Stimulated activated CD4-positive, alpha-beta T cell treated with anti-CD3 and anti-CD28 coated beads, Interleukin-4, amount 100 ng/mL, for 4 hours (primary cell): Measurements from ENCODE around the gene SPOCK2.

Source experiments
- DNase-seq, 2 experiments: peaks; one replicate each; pipeline ENCODE4 v3.0.0-alpha.2; 2020

SPOCK2 gene

GRCh38 chr10:72026278-72027111 is 61.9 kb downstream of the SPOCK2 start:
- DNase-seq: no peak

GRCh38 chr10:72025832-72026231 is 62.5 kb downstream of the SPOCK2 start:
- DNase-seq: no peak

DNA sequence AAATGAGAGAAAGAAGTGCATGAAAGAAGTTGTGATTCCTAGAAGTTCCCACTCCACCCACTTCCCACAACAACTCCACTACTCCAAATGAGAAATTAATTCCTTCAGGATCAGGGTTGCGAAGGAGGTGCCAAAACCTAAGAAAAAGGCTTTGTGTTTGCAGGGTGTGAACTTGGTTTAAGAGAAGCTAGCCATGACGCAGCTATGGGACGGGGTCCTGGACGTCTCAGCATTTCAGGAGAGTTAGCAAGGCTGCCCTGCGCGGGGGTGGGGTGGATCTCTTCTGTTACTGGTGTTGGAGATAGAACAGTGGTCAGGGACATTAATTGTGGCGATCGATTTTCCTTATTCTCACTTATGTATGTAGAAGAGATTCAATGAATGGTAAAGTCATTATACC is 63.0 kb downstream of the SPOCK2 start:
- no peak for DNase-seq

DNA sequence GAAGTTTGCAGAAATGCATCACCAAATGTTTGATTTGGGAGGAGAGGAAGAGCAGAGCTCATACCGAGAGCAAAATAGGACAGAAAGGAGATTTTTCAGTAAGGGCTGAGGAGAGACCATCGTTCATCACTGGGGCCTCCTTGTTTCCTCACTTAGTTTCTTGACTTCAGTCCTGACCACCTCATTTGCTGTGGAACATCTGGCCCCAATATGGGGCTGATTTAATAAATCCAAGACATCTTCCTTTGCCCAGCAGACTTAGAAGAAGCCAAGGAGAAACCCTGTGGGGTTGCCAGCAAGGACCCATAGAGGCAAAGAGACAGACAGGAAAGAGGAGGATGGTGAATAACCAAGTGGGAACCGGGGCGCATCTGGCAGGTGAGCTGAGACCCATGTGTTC is 63.8 kb downstream of the SPOCK2 start:
- DNase-seq: no peak

- no peak for DNase-seq
Observed at GRCh38 chr10:72022228-72022627, 66.1 kb downstream of the SPOCK2 start.

- DNase-seq: no peak
Observed at GRCh38 chr10:72020914-72021809, 67.2 kb downstream of the SPOCK2 start.

DNA sequence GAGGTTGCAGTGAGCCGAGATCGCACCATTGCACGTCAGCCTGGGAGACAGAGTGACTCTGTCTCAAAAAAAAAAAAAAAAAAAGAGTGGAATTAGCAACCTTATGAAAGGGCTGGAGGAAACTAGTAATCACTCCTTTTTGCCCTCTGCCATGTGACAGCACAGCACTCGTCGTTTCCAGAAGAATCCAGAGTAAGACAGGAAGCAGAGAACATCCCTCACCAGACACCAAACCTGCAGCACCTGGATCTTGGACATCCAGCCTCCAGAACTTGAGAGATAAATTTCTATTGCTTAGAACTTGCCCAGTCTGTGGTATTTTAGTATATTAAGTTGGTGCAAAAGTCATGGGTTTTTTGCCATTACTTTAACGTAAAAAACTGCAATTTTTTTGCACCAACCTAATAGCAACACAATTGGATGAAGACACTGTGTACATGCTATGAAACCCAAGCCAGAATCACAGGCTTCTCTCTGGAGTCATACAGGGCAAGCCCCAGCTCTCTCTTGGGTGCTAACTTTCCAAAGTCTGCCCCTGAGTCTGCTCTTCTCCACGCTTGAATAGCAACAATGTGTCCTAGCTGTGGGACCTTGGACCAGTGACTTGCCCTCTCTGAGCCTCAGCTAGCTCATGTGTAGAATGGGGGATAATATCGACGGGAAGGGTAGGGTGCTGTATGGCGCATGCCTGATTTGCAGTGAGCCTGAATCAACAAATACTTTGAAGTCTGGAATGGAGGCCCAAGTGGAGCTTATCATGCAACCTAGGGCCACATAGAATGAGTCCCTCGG is 69.1 kb downstream of the SPOCK2 start:
- no peak for DNase-seq

- DNase-seq: no peak
Observed at GRCh38 chr10:72016608-72017300, 71.6 kb downstream of the SPOCK2 start.

- DNase-seq: no peak
Observed at GRCh38 chr10:72015841-72016240, 72.5 kb downstream of the SPOCK2 start.

- no peak for DNase-seq
Observed at GRCh38 chr10:72014785-72015480, 73.4 kb downstream of the SPOCK2 start.

GRCh38 chr10:72014197-72014596 is 74.2 kb downstream of the SPOCK2 start:
- DNase-seq: no peak

- DNase-seq: no peak
Observed at GRCh38 chr10:72013202-72013945, 75.0 kb downstream of the SPOCK2 start.

GRCh38 chr10:72012796-72013195 is 75.6 kb downstream of the SPOCK2 start:
- no peak for DNase-seq

- DNase-seq: no peak
Observed at GRCh38 chr10:72011976-72012512, 76.3 kb downstream of the SPOCK2 start.

DNA sequence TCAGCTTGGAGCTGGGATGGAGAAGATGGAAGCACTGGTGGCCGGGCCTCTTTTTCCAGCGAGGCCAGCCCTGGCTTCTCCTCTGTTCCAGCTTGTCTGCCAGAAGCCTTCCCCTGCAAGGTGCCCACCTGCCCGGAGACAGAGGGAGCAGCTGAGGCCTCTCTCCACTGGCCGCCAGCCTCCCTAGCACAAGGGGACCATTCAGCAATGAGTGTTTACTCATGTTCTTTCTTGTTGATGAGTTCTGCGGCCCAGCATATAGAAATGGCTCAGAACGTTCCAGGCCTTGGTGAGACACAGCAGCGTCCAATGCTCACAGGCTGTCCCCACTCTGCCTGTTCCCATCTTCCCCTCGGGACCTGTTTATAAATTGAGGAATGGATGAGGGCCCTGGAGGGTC is 76.9 kb downstream of the SPOCK2 start:
- DNase-seq: no peak

- DNase-seq: no peak
Observed at GRCh38 chr10:72011016-72011415, 77.3 kb downstream of the SPOCK2 start.

GRCh38 chr10:72010234-72010973 is 77.9 kb downstream of the SPOCK2 start:
- DNase-seq: no peak

- DNase-seq: no peak
Observed at GRCh38 chr10:72009425-72010081, 78.8 kb downstream of the SPOCK2 start.

GRCh38 chr10:72009051-72009424 is 79.3 kb downstream of the SPOCK2 start:
- DNase-seq: no peak
